SU-DHL-6 (cell line): ENCODE data around the gene PARP1.

Experiments
- CTCF ChIP-seq: fragments of 200-600 bp; sonication (generic); IDR thresholded peaks from one replicate; pipeline ENCODE4 v1.5.1; 2017; ENCODE audit warnings: antibody characterized with exemption, mild to moderate bottlenecking, low read length, moderate library complexity; ENCODE audit not compliant: insufficient read depth, poor library complexity, severe bottlenecking
- EZH2phosphoT487 ChIP-seq: fragments of 200-600 bp; sonication (generic), shearing (Covaris generic); conservative IDR thresholded peaks from 2 replicates; pipeline ENCODE4 v1.6.1; 2018; ENCODE audit warnings: mild to moderate bottlenecking, antibody characterized with exemption, low read length, moderate library complexity, mixed read lengths

GRCh38 chr1:226420897-226421296 is 13.0 kb upstream of the PARP1 start:
- no peak for TF ChIP-seq CTCF
- no peak for TF ChIP-seq EZH2phosphoT487
